HG03439 (cell line): ENCODE measurements around the gene GTPBP10.
"Not testable (repeated sequence)": the region's sequence is repeated elsewhere in the genome, so short reads cannot be mapped to it uniquely, and the experiment has no call there.

Experiments
- ATAC-seq: cut with Tn5 transposase; IDR thresholded peaks from one replicate; pipeline ENCODE4 v1.9.1; 2021; ENCODE audit warnings: mild to moderate bottlenecking, moderate library complexity; ENCODE audit not compliant: unreplicated experiment

The GTPBP10 gene

DNA sequence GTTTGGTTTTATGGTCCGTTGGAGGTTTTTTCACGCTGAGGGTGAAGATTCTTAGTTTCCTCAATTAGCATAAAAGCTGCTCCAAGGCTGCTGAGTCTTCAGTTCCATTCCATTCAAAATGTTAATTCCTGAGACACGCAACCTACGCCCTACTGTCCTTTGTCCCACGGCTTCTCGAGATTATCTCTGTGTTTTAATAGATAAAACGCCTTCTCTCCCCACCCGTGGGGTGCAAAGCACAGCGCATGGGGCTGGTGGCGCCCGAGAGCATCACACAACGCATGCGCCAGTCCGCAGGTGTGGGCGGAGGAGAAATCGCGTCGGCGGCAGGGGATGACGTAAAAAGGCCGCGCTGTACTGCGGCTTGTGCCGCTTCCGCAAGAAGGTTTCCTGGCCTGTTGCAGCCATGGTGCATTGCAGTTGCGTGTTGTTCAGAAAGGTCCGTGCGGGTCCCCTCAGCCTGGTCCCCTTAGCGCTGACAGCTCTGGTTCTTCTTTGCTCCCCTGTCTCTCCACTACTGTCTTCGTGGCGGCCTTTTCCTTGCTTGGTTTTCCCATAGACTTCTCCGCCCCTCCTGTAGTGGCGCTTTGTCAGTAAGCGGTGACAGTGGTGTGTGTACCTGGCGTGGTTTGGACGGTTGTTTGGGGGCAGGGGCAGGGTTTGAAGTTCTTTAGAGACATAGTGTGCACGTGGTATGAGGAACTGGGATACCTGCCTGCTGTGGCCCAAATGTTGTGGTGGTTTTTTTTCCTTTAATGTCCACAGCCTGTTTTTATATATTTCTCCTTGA, at the start of gene GTPBP10:
GTPBP10 (plus strand) TSS at position 381 of the 790 bp plus-strand sequence; CDS start at position 407, 26 bp downstream.
- ATAC-seq, result peak; percentile 98

GRCh38 chr7:90298145-90299038, 48.1 kb upstream of the GTPBP10 start:
- ATAC-seq, result peak; percentile 82

GRCh38 chr7:90303241-90303640, 43.3 kb upstream of the GTPBP10 start:
- ATAC-seq, result no peak

DNA sequence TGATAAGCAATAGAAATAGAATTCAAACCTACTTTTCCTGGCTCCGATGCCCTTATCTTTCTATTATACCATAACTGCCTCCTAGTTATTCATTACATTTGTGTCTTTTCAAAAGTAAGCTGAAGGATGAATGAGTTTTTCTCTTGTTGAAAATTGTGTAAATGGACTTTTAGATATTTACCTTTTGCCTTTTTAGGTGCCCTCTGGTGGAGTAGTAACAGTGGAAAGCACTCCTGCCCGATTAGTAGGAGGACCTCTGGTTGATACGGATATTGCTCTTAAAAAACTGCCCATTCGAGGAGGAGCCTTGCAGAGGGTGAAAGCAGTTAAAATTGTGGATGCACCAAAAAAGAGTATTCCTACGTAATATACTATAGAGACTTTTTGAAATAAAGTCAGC, 36.6 kb upstream of the GTPBP10 start:
- ATAC-seq, result no peak

DNA sequence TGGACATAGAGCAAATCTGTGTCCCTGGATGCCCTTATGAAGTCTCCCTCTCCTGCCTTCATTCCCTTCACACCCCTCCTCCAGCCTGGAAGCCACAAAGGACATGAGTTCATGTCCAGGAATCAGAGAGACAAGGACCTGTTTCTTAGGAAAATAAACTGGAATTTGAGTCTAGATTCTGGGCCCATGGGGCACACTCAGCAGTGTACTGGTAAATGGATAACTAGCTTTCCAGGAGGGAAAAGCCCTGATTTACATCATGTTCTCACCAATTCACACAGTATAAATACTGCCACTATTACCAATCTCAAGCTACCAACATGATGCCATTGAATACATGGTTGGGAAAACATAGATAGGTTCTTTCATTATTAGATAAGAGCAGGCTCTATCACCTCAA, 35.3 kb upstream of the GTPBP10 start:
- ATAC-seq, result no peak

DNA sequence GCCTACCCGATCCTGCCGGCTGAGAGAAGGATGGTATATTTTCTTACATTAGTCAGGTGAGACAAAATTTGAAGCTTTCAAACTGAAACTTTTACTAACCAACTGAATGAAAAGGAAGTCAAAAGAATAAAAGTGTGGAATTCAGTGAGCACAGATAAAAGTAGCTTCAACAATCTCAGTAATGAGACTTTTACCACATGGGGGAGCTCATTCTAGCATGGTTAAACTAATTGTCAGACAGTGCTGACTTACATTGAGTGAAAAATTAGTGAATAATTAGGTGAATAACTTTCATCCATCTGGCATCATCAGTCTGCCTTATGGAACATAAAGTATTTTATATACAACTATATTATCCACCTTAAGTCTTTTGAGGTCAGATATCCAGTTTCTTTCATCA, 33.8 kb upstream of the GTPBP10 start:
- ATAC-seq, result no peak

DNA sequence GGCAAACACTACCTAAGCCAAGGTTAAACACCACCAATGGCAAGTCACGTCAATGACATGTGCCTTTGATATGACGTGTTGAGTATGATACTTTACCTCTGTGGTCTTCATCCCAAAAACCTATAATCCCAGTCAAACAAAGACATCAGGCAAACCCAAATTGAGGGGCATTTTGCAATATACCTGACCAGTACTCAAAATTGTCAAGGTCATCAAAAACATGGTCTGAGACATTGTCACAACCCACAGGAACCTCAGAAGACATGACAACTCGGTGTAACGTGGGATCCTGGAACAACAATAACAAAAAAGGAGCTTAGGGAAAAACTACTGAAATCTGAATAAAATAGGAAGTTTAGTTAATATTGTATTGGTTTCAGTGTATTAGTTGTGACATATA, 32.6 kb upstream of the GTPBP10 start:
- ATAC-seq, result no peak

DNA sequence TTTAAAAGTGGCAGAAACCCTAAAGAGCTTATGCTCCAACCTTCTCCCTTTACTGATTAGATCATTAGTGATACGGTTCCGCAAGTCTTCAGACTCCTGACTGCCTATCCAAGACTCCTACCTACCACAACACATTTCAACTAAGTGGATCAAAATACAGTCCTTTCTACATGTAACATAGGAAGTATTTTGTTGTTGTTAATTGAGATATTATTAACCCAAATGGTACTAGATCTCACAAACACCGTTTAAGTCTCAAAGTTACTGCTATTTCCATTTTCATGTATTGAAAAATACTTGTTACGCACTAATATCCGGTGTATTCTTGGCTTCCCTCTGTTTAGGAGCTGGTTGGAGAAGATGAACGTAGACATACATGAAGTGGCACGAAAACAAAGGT, 26.5 kb upstream of the GTPBP10 start:
- ATAC-seq, result no peak

GRCh38 chr7:90320418-90320800, 26.1 kb upstream of the GTPBP10 start:
- ATAC-seq, result no peak

- ATAC-seq, result no peak
Measured at GRCh38 chr7:90320801-90321494, 25.6 kb upstream of the GTPBP10 start, which contains the start of gene FAM237B. Gene FAM237B, minus strand, starts transcription at chr7:90321304. Its CDS starts 1,556 bp downstream, at chr7:90319748.

DNA sequence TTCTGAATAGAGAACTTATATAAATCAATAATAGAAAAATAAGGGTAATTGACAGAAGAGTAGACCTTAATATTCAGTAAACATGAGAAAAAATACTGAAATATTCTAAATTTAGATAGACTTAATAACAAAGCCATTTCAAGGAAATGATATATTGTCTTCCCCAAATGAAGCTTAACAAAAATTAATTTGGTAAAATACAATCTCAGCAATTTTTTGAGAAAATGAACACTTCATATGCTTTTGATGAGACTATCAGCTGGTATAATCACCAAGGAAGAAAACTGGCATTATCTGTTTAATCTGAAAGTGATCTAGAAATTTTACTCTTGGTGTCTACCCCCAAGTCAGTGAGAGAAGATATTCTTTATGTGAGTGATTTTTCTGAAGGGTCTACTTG, 23.7 kb upstream of the GTPBP10 start:
- no peak for ATAC-seq

DNA sequence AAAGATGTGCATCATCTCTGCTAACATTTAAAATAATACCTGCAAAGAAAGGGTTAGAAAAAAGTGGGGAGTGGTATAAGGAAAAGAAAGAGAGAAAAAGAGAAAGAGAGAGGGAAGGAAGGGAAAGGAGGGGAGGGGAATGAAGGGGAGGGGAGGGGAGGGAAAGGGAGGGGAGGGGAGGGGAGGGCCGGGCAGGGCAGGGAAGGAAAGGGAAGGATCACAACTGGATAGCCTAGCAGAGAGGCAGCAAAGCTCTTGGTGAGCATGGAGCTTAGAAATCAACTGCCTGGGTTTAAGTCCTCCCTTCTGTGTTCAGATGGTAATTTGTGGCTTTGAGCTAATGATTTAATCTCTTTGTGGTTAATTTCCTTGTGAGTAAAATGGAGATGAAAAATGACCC, 20.0 kb upstream of the GTPBP10 start:
- no peak for ATAC-seq

- ATAC-seq, result no peak
Measured at GRCh38 chr7:90334193-90334843, 12.2 kb upstream of the GTPBP10 start.

DNA sequence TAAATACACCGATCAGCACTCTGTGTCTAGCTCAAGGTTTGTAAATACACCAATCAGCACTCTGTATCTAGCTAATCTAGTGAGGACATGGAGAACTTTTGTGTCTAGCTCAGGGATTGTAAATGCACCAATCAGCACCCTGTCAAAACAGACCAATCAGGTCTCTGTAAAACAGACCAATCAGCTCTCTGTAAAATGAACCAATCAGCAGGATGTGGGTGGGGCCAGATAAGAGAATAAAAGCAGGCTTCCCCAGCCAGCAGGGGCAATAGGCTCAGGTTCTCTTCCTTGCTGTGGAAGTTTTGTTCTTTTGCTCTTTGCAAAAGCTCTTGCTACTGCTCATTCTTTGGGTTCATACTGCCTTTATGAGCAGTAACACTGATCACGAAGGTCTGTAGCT, 11.6 kb upstream of the GTPBP10 start:
- ATAC-seq, result not testable (repeated sequence)

DNA sequence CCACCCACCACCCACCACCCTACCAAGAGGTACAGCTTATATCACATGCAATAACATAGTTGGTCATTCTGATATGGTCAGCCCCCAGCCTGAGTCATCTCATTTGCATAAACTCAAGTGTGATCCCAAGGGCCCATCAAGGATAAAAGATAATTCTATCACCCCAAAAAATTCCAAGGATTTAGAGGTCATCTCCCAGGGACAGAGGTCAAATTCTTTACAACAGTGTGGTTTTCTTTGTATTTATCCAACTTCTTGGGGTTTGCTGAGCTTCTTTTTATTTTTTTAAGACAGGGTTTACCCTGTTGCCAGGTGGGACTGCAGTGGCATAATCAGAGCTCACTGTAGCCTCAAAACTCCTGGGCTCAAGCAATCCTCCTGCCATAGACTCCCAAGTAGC, 9.4 kb upstream of the GTPBP10 start:
- no peak for ATAC-seq

- ATAC-seq, result no peak
Measured at GRCh38 chr7:90345016-90345415, 1.5 kb upstream of the GTPBP10 start.

DNA sequence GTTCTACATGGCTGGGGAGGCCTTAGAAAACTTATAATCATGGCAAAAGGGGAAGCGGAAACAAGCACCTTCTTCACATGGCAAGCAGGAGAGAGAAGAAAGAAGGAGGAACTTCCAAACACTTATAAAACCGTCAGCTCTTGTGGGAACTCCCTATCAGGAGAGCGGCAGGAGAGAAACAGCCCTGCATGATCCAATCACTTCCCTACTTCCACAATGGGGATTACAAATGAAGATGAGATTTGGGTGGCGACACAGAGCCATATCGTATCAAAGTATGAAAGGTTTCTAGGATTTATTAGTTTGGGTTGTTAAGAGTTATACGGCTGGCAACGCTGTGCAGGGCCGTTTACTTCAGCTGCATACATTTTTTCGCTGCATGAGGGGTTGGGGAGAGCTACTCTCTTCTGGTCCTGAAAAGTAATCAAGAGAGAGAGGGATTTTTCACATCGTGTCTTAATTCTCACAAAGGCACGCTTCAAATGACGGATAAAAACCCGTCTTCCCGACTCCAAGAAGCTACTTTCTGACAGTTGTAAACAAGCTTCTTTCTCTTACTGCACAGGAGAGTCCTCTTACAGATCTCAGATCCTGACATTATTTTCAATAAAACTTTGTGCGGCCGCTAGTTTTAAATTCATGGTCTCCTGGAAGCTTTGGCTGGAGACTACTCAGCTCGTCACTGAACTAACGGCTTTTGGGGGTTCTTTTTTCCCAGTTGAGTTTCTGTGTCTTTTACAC, 751 bp upstream of the GTPBP10 start:
- peak; percentile 3 for ATAC-seq

DNA sequence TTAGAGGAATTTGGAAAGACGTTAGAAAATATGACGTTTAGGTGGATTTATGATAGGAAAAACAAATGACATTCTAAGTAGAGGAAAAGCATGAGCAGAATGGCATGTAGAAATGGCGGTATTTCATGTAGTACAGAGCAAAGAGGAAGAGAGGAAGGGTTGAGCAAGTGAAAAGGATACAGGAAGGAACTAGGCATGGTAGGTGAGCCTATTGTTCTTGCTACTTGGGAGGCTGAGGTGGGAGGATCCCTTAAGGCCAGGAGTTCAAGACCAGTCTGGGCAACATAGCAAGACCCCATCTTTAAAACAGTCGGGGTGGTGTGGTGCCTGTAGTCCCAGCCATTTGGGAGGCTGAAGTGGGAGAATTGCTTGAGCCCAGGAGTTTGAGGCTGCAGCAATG, 1.2 kb downstream of the GTPBP10 start:
- ATAC-seq, result no peak

DNA sequence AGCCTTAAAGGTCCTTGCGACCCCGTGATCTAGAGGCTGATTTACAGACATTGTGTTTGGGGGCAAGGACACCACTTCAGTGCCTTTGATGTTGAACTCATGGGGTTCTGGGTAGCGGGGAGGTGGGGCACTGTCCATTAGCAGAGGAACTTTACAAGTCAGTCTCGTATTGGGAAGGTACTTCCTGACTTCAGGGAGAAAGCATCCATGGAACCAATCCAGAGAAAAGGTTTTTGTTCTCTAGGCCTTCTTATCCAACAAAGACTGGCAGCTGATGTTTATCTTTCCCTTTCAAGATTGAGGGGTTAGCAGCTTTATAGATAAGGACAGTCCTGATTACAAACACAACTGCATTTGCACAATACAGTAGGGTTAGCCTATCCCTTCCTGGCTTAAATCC, 2.8 kb downstream of the GTPBP10 start:
- ATAC-seq, result no peak

GRCh38 chr7:90350032-90350431, 3.5 kb downstream of the GTPBP10 start:
- not testable (repeated sequence) for ATAC-seq
